Measurements from ENCODE around the gene KCNQ1. TPM values are rescaled to one million over a fixed set of nuclear protein-coding genes. Genes with fewer than 3 reads are reported as not detected.
A peak's percentile ranks its signal among the peaks of the same experiment; 100 is the strongest.

KCNQ1 gene
- total RNA-seq, 1 donor from 2014 or later, result 1.6 TPM

DNA sequence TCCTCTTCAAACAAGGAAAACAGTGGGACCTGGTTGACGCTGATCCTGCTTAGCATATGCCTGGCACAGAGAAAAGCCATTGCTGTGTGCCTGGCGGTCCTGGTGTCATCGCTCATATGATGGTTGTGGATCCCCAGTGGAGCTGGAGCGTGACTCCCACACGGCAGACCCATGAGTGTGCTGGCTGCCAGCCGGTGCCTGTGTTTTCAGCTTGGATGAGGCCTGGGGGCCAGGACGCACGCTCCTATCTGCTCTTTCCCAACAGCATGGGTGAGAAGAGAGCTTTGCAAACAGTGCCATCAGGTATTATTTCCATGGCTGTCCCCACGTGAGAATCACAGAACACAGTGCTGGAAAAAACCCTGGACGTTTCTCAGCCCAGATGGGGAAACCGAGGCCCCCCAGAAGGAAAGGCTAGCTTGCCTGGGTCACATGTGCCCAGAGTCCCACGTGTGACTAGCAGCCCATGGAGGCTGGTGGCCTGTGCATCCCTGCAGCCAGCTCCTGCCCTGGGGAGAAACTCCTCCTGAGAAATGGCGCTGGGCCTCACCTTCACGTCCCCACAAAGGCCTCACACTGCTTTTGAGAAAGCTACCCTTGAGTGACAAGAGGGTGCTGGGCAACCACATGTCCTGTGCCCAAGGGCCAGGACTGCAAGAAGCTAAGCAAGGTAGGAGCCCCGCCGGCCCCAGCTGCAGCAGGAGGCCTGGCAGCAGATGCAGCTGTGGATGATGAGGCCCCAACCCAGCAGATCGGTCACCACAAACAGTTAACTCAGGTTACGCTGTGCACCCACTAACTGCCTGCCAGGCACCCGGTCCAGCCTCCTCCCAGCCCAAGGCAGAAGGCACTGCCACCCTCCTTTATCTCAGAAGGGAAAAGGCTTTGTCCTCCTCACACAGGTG lies 436.5 kb downstream of the KCNQ1 start:
- TF ChIP-seq, protein P1, sequence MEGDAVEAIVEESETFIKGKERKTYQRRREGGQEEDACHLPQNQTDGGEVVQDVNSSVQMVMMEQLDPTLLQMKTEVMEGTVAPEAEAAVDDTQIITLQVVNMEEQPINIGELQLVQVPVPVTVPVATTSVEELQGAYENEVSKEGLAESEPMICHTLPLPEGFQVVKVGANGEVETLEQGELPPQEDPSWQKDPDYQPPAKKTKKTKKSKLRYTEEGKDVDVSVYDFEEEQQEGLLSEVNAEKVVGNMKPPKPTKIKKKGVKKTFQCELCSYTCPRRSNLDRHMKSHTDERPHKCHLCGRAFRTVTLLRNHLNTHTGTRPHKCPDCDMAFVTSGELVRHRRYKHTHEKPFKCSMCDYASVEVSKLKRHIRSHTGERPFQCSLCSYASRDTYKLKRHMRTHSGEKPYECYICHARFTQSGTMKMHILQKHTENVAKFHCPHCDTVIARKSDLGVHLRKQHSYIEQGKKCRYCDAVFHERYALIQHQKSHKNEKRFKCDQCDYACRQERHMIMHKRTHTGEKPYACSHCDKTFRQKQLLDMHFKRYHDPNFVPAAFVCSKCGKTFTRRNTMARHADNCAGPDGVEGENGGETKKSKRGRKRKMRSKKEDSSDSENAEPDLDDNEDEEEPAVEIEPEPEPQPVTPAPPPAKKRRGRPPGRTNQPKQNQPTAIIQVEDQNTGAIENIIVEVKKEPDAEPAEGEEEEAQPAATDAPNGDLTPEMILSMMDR (IDR thresholded peaks at IDR 0.05; ENCODE audit: insufficient read depth, low read length, severe bottlenecking), result no peak
- DNase-seq (ENCODE audit: low read depth) (no peak), FAIRE-seq (no peak)
- Histone ChIP-seq H3K4me3 (ENCODE audit: low read depth, low read length) (no peak overlapping the region), H3K27me3 (ENCODE audit: control insufficient read depth, insufficient read depth, low read length) (peaks cover 2% of the 10 kb centered on the region), H3K36me3 (ENCODE audit: control insufficient read depth, insufficient read depth, low read length) (no peaks in the 10 kb centered on the region)

DNA sequence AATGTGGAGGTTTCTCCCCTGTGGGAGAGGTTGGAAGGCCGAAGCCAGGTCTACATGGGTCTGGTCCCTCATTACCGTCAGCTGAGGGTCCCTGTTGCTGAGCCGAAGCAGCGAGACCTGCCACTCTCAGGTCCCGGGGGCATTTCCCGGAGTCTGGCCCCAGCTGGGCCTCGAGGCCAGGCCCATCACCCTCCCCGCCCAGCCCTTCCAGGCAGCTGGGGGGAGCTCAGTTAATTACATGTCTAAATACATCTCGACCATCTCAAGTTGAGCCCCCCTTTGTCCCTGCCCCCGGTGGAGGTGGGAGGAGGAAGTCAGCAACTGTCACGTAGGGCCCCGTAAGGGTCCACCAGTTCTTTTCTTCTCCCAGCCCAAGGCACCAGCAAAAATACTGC lies 437.2 kb downstream of the KCNQ1 start:
- Histone ChIP-seq H3K4me3 (ENCODE audit: low read depth, low read length) (no peak overlapping the region), H3K36me3 (ENCODE audit: control insufficient read depth, insufficient read depth, low read length) (no peaks in the 10 kb centered on the region), H3K27me3 (ENCODE audit: control insufficient read depth, insufficient read depth, low read length) (peaks cover 2% of the 10 kb centered on the region)
- DNase-seq (ENCODE audit: low read depth) (no peak), FAIRE-seq (no peak)
- TF ChIP-seq, protein P1 (IDR thresholded peaks at IDR 0.05; ENCODE audit: insufficient read depth, low read length, severe bottlenecking), result no peak

DNA sequence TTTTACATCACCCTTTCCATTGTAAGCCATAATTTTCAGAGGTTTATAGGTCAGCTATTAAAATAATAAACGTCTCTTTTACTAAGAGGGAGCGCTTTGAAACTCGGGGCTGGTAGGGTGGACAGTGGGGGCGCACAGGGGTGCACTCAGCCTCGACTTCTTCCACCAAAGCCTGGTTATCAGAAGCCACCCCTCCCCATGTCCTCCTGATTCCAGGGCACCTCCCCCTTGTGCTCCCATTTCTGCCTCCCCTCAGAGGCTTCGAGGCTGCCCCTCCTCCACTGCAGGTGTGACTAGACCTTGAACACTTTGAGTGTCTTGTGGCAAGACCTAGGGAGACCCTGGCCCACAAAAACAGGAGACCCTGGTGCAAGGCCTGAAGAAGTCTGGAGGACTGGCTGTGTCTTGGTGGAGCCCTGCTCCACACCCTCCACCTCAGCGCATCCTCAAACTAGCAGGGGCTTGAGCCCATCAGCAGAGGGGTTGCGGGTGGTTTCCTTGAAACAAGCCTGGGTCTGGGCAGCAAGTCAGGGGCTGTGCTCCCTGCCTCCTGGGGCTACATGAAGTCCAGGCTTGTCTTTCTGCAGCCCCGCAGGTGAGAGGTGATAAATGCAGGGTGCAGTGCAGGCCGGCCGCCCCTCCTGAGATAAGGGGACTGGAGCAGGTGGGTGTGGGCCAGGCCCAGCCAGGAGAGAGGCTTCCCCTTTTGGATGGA lies 437.7 kb downstream of the KCNQ1 start:
- Histone ChIP-seq H3K36me3 (ENCODE audit: control insufficient read depth, insufficient read depth, low read length) (no peaks in the 10 kb centered on the region), H3K4me3 (ENCODE audit: low read depth, low read length) (no peak overlapping the region), H3K27me3 (ENCODE audit: control insufficient read depth, insufficient read depth, low read length) (peaks cover 2% of the 10 kb centered on the region)
- DNase-seq (ENCODE audit: low read depth) (no peak), FAIRE-seq (no peak)
- TF ChIP-seq, protein P1 (IDR thresholded peaks at IDR 0.05; ENCODE audit: insufficient read depth, low read length, severe bottlenecking), result no peak

DNA sequence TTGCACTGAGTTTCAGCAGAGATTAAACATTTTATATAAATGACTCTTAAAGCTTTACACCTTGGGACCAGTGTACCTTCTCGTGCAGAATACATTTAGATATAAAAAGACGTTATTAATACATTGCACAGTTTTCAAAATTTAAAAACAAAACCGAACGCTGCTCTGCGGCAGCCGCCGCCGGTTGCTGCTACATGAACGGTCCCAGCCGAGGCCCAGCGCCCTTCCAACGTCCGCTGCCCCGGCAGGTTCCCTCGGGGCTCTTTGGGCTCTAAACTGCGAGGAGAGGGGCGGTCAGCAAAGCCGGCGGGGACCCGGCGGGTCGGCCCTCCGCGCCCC lies 438.8 kb downstream of the KCNQ1 start:
- TF ChIP-seq, protein P1 (IDR thresholded peaks at IDR 0.05; ENCODE audit: insufficient read depth, low read length, severe bottlenecking), result no peak
- peak overlapping the region; percentile 40 for H3K4me3 ChIP-seq (ENCODE audit: low read depth, low read length)
- H3K27me3 ChIP-seq (ENCODE audit: control insufficient read depth, insufficient read depth, low read length), result peaks cover 2% of the 10 kb centered on the region
- DNase-seq (ENCODE audit: low read depth) (no peak), FAIRE-seq (no peak)
- no peaks in the 10 kb centered on the region for H3K36me3 ChIP-seq (ENCODE audit: control insufficient read depth, insufficient read depth, low read length)

DNA sequence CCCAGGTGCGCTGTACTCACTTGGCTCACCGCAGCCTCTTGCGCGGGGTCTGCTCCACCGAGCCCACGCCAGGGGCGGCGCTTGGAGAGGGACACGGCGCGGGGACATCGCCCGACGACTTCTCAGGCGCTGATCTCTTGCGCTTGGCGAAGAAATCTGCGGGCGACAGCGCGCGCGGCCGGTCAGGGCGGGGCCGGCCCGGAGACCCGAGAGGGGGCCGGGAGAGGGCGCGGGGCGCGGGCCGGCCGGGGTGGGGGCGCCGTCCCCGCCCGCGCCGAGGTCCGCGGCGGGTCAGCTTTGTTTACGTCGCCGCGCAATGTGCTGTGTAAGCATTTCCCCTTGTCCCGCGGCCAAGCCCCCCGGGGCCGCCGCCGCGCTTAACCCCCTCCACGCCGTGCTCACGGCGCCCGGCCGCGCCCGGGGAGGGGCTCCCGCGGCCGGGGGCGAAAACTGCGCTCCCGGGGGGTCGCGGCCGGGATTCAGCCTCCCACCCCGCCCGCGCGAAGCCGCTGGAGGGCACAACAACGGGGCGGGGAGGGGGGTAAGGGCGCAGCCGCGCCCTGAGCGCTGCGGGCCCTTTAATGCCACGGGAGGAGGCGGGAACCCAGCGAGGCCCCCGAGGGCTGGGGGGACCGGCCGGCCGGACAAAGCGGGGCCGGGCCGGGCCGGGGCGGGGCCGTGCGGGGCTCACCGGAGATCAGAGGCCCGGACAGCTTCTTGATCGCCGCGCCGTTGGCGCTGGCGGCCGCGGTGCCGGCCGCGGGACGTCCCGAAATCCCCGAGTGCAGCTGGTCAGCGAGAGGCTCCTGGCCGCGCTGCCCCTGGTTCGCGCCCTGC lies 439.4 kb downstream of the KCNQ1 start:
- DNase-seq (ENCODE audit: low read depth) (no peak), FAIRE-seq (no peak)
- TF ChIP-seq, protein P1 (IDR thresholded peaks at IDR 0.05; ENCODE audit: insufficient read depth, low read length, severe bottlenecking), result no peak
- Histone ChIP-seq H3K4me3 (ENCODE audit: low read depth, low read length) (peak overlapping the region; percentile 40), H3K27me3 (ENCODE audit: control insufficient read depth, insufficient read depth, low read length) (peaks cover 2% of the 10 kb centered on the region), H3K36me3 (ENCODE audit: control insufficient read depth, insufficient read depth, low read length) (no peaks in the 10 kb centered on the region)

Measured in bronchial epithelial cell (primary cell).